Measurements from ENCODE around the gene ASPRV1. TPM values are rescaled to one million over a fixed set of nuclear protein-coding genes. Genes with fewer than 3 reads are reported as not detected.

The ASPRV1 gene
- total RNA-seq = 10 to 100 TPM in 1 of 2 donors, 1 to 10 TPM in 1; 2.6 to 10.3 TPM

DNA sequence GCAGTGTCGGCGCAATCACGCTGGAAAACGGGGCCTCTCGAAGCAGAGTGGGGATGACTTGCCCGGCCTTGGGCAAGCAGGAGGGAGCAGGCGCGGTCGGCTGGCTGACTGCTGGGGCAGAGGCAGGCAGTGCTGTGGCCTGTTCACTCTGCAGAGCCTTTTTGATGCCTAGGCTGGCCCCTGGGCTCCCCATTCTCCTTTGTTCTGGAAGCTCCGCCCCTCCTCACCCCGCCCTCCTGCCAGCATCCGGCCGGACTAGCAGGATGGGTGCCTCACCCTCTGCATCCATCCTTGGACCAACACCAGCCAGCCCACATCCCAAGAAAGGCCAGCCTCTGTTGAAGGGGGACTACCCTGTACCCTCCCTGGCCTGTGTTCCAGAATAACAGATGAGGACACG is at the start of gene ASPRV1:
Gene ASPRV1, minus strand, starts transcription at position 136 of the 400 bp plus-strand sequence. CDS start 195 bp downstream, outside the sequence.
- H3K9me3 ChIP-seq = no peaks in the 10 kb centered on the region
- no peaks in the 10 kb centered on the region for H3K36me3 ChIP-seq
- H3K4me3 ChIP-seq = no peak within 1 kb of the TSS
- TF ChIP-seq, protein P1, sequence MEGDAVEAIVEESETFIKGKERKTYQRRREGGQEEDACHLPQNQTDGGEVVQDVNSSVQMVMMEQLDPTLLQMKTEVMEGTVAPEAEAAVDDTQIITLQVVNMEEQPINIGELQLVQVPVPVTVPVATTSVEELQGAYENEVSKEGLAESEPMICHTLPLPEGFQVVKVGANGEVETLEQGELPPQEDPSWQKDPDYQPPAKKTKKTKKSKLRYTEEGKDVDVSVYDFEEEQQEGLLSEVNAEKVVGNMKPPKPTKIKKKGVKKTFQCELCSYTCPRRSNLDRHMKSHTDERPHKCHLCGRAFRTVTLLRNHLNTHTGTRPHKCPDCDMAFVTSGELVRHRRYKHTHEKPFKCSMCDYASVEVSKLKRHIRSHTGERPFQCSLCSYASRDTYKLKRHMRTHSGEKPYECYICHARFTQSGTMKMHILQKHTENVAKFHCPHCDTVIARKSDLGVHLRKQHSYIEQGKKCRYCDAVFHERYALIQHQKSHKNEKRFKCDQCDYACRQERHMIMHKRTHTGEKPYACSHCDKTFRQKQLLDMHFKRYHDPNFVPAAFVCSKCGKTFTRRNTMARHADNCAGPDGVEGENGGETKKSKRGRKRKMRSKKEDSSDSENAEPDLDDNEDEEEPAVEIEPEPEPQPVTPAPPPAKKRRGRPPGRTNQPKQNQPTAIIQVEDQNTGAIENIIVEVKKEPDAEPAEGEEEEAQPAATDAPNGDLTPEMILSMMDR (IDR thresholded peaks at IDR 0.05) = no peak
- TF ChIP-seq POLR2AphosphoS5 (IDR thresholded peaks at IDR 0.05) = no peak
- no peak for TF ChIP-seq POLR2A (IDR thresholded peaks at IDR 0.05)
- DNase-seq (ENCODE audit: low spot score) = no peak
- intact Hi-C loops (cut with DNase I) = no loop called here
- 87% methylated on average over 14 of the region's 14 CpGs for WGBS
- no peak within 1 kb of the TSS for H3K27ac ChIP-seq
- H3K4me1 ChIP-seq (replicated peaks) = no peaks in the 10 kb centered on the region
- no peaks in the 10 kb centered on the region for H3K27me3 ChIP-seq (replicated peaks; ENCODE audit: insufficient read depth)

DNA sequence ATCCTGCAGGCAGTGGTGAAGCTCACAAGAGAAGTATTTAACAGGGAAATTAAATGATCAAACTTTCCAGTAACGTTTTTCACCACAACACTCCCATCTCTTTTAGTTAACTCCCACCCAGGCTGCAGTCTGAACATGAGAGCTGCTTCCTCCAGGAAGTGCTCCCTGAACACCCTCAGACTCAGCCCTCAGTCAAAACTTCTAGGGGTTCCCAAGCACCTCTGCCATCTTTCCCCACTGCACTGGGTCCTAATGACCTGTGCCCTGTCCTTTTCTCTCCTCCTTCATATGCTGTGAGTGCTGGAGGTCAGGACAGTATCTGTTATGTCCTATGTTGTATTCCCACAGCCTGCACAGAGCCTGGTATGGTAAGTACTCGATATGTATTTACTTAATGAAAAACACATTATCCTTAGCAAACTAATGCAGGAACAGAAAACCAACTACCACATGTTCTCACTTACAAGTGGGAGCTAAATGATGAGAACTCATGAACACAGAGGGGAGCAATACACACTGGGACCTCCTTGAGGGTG is 49.2 kb upstream of the ASPRV1 start:
- intact Hi-C loops (cut with DNase I) = no loop called here
- WGBS = 60% methylated on average over 2 of the region's 2 CpGs
- H3K9me3 ChIP-seq = no peaks in the 10 kb centered on the region
- no peak overlapping the region for H3K4me3 ChIP-seq
- H3K27ac ChIP-seq = no peak overlapping the region
- no peaks in the 10 kb centered on the region for H3K4me1 ChIP-seq (replicated peaks)
- DNase-seq (ENCODE audit: low spot score) = no peak
- no peaks in the 10 kb centered on the region for H3K36me3 ChIP-seq
- TF ChIP-seq, protein P1 (IDR thresholded peaks at IDR 0.05) = no peak
- no peak for TF ChIP-seq POLR2AphosphoS5 (IDR thresholded peaks at IDR 0.05)
- TF ChIP-seq POLR2A (IDR thresholded peaks at IDR 0.05) = no peak
- no peaks in the 10 kb centered on the region for H3K27me3 ChIP-seq (replicated peaks; ENCODE audit: insufficient read depth)

DNA sequence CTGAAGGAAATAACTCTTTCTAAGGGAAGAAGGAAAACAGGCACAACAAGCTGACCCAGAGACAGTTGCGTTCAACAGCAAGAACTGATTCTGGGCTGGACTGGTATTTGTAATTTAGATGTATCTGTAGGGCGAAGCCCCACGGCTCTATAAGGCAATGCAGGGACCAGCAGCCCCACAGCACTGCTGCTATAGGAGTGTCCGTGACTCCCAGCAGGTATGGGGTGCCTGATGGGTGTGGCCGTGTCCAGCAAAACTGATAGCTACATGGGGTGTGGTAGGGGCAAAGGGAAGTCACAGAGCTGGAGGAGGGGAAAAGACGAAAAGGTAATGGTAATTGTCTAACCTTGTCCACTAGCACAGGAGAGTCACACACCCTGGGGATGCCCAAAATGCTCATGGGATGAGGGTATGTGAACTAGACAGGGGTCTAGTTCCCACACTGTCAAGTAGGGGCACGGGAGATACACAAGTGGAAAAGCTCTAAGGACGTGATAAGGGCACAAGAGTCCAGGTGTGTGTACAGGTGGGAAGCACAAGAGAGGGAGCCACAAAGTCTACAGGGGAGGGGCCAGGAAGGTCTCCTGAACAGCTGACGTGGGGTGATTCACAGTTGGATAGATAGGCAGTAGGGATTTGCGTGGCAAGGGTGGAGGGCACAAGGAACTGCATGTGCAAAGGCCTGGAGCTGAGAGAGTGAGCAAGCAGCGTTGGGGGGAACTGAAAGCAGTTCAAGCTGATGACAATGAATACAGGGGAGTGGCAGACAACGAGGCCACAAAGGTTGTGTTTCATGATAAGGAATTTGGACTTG is 48.5 kb upstream of the ASPRV1 start:
- H3K27ac ChIP-seq = no peak overlapping the region
- WGBS = 86% methylated on average over 12 of the region's 12 CpGs
- no peak for DNase-seq (ENCODE audit: low spot score)

DNA sequence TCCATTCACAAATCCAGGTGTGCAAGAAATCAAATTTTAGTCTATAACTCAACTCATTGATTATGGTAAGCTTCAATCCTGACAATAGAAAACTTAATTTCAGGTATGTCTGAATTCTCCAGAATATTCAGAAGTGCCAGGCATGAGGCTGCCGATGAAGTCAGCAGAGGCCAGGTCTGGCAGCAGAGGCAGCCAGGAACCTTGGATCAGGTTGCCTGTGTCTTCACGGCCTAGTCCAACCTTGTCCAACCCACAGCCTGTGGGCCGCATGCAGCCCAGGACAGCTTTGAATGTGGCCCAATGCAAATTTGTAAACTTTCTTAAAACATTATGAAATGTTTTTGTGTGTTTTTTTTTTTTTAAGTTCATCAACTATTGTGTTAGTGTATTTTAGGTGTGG is 46.9 kb upstream of the ASPRV1 start:
- no peaks in the 10 kb centered on the region for H3K36me3 ChIP-seq
- intact Hi-C loops (cut with DNase I) = no loop called here
- DNase-seq (ENCODE audit: low spot score) = no peak
- no peaks in the 10 kb centered on the region for H3K9me3 ChIP-seq
- no peaks in the 10 kb centered on the region for H3K4me1 ChIP-seq (replicated peaks)
- no peaks in the 10 kb centered on the region for H3K27me3 ChIP-seq (replicated peaks; ENCODE audit: insufficient read depth)
- WGBS = 92% methylated on average over 3 of the region's 3 CpGs
- no peak overlapping the region for H3K27ac ChIP-seq
- TF ChIP-seq, protein P1 (IDR thresholded peaks at IDR 0.05) = no peak
- TF ChIP-seq POLR2AphosphoS5 (IDR thresholded peaks at IDR 0.05) (no peak), POLR2A (IDR thresholded peaks at IDR 0.05) (no peak)
- no peak overlapping the region for H3K4me3 ChIP-seq

More for the DNA sequence above, 48.5 kb upstream of the ASPRV1 start:
- H3K27me3 ChIP-seq (replicated peaks; ENCODE audit: insufficient read depth) = no peaks in the 10 kb centered on the region
- intact Hi-C loops (cut with DNase I) = no loop called here
- no peaks in the 10 kb centered on the region for H3K4me1 ChIP-seq (replicated peaks)
- H3K4me3 ChIP-seq = no peak overlapping the region
- TF ChIP-seq POLR2A (IDR thresholded peaks at IDR 0.05) (no peak), POLR2AphosphoS5 (IDR thresholded peaks at IDR 0.05) (no peak)
- TF ChIP-seq, protein P1 (IDR thresholded peaks at IDR 0.05) = no peak
- no peaks in the 10 kb centered on the region for H3K9me3 ChIP-seq
- H3K36me3 ChIP-seq = no peaks in the 10 kb centered on the region
